HEK293T (cell line): ENCODE data around the gene CD300A.

Experiments
- BHLHE40 ChIP-seq: fragments of 450-650 bp; IDR thresholded peaks from 2 replicates; pipeline ENCODE4 v1.6.1; 2016; ENCODE audit warnings: mild to moderate bottlenecking, moderate library complexity, borderline replicate concordance
- FOXA1 ChIP-seq: fragments of 450-650 bp; IDR thresholded peaks from 2 replicates; pipeline ENCODE4 v1.6.1; 2016; ENCODE audit warnings: mild to moderate bottlenecking
- FOXM1 ChIP-seq: fragments of 450-650 bp; IDR thresholded peaks from 2 replicates; pipeline ENCODE4 v1.6.1; 2017; ENCODE audit warnings: mild to moderate bottlenecking, borderline replicate concordance
- NFRKB ChIP-seq: fragments of 450-650 bp; IDR thresholded peaks from 2 replicates; pipeline ENCODE4 v1.6.1; 2016; ENCODE audit warnings: mild to moderate bottlenecking, moderate library complexity
- SP1 ChIP-seq: fragments of 450-650 bp; IDR thresholded peaks from 2 replicates; pipeline ENCODE4 v1.6.1; 2017

- TF ChIP-seq FOXM1 (no peak), SP1 (no peak), FOXA1 (no peak), NFRKB (no peak), BHLHE40 (no peak)
These were observed 22.7 kb upstream of the CD300A start for GRCh38 chr17:74443516-74444296.
